ENCODE results near the gene GNG7.
A peak's percentile ranks its signal among the peaks of the same experiment; 100 is the strongest.
"Not testable (repeated sequence)": the region's sequence is repeated elsewhere in the genome, so short reads cannot be mapped to it uniquely, and the experiment has no call there.

The GNG7 gene

DNA sequence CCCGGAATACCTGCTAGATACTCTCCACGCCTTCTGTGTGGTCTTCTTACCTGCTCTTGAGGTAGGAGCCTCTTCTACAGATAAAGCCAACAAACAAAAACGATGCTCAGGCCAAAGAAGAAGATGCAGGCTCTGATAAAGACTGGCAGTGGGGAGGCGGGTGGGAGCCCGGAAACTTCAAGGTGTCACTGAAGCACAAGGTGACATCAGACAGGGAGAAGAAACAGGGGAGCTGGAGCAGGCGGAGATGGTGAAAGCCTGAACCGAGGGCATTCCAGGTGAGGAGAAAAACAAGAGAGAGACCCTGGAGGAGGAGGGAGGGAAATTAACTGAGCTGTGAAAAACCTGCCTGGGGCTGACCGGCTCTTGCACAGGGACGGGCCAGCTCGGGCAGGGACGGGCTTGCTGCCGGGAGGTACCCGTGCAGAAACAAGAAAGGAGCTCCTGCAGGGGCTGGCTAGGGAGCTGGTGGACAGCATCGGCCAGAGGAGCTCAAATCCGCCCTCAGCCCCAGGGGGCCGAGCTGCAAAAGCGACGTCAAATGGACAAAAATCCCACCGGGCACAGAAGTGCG is 19.0 kb downstream of the GNG7 start:
- DNase-seq (ENCODE audit: insufficient read length, low spot score) = no peak
- FAIRE-seq = no peak
- no peak for TF ChIP-seq POLR2A (IDR thresholded peaks at IDR 0.05; ENCODE audit: low read depth, low read length)
- no peak for TF ChIP-seq POLR2AphosphoS5 (IDR thresholded peaks at IDR 0.05; ENCODE audit: low read depth, low read length)
- TF ChIP-seq TAF1 (IDR thresholded peaks at IDR 0.05; ENCODE audit: low read depth, low read length) = no peak
- TF ChIP-seq POU2F2 (IDR thresholded peaks at IDR 0.05; ENCODE audit: low read depth, low read length) = no peak
- TF ChIP-seq PAX5 (IDR thresholded peaks at IDR 0.05; ENCODE audit: insufficient read depth, low read length, severe bottlenecking) = no peak
- no peak for TF ChIP-seq SPI1 (IDR thresholded peaks at IDR 0.05; ENCODE audit: low read depth, low read length)

DNA sequence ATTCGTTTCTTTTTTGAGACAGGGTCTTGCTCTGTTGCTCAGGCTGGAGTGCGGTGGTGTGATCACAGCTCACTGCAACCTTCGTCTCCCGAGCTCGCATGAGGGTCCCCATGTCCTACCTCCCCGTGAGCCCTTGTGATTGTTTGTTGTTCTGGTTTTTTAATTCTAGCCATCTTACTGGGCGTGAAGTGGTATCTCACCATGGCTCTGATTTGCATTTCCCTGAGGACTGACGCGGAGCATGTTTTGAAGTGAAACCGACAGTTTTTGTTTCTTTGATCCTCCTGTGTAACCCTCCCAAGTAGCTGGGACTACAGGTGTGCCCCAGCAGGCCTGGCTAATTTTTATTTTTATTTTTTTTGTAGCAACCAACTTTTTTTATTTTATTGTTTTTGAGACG is 21.7 kb downstream of the GNG7 start:
- peak; percentile 65 for FAIRE-seq

DNA sequence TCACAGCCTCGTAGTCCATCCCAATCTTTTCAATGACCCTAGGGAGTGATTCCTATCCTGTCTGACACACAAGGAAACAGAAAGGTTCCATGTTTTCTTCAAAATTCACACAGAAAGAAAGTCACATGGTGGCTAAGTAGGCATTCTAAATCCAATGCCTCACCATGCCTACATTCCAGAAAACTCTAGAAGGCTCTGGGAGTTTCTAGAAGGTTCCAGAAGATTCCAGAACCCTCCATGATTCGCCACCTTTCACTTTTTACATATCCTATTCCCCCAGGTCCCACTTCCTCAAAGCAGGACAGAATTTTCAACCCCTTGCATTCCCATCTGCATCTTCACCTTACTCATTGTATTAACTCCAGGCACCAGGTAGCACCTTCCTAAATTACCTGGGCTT is 23.1 kb downstream of the GNG7 start:
- DNase-seq (ENCODE audit: insufficient read length, low spot score) = no peak
- FAIRE-seq = peak; percentile 13
- TF ChIP-seq POLR2A (IDR thresholded peaks at IDR 0.05; ENCODE audit: low read depth, low read length) (no peak), POU2F2 (IDR thresholded peaks at IDR 0.05; ENCODE audit: low read depth, low read length) (no peak), TAF1 (IDR thresholded peaks at IDR 0.05; ENCODE audit: low read depth, low read length) (no peak), POLR2AphosphoS5 (IDR thresholded peaks at IDR 0.05; ENCODE audit: low read depth, low read length) (no peak), SPI1 (IDR thresholded peaks at IDR 0.05; ENCODE audit: low read depth, low read length) (no peak), PAX5 (IDR thresholded peaks at IDR 0.05; ENCODE audit: insufficient read depth, low read length, severe bottlenecking) (no peak)

More for the DNA sequence above, 21.7 kb downstream of the GNG7 start:
- no peak for DNase-seq (ENCODE audit: insufficient read length, low spot score)
- no peak for TF ChIP-seq TAF1 (IDR thresholded peaks at IDR 0.05; ENCODE audit: low read depth, low read length)
- peak; percentile 72; the same call in 1 of the 2 replicates for TF ChIP-seq POU2F2 (IDR thresholded peaks at IDR 0.05; ENCODE audit: low read depth, low read length)
- no peak for TF ChIP-seq PAX5 (IDR thresholded peaks at IDR 0.05; ENCODE audit: insufficient read depth, low read length, severe bottlenecking)

DNA sequence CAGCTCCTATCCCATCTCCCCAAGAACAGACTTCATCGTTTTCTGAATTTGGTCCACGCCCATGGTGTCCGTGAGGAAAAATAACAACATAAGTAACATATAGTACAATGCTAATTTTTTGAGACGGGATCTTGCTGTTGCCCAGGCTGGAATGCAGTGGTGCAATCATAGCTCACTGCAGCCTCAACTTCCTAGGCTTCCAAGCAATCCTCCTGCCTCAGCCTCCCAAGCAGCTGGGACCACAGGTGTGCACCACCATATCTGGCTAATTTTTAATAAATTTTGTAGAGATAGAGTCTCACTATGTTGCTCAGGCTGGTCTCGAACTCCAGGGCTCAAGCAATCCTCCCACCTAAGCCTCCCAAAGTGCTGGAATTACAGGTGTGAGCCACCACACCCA is 23.5 kb downstream of the GNG7 start:
- DNase-seq (ENCODE audit: insufficient read length, low spot score); FAIRE-seq: not testable (repeated sequence)

DNA sequence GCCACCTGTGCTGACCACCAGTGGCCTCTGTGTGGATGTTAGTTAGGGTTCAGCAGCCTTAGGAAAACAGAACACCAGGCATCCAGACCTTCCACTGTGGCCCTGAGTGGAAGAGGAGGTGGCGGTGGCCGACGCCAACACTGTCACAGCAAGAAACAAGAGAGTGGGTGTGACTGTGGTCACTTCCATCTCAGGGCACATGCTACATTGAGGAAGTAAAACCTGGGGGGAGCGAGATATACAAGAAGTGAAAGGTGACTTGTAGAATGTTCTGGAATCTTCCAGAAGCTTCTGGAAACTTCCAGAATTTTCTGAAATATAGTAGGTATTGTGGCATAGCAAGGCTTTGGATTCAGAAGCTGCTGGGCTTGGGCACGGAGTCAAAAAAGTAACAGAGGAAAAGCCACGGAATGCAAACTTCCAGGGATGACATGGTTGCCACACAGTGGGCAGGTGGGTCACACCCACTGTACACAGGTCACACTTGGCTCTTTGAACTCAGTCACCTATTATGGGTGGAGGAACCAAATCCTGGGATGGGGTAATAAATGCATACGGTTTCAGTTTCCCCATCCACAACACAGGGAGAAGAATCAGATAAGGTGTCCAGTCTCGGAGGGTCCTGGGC is 24.3 kb downstream of the GNG7 start:
- TF ChIP-seq POLR2AphosphoS5 (IDR thresholded peaks at IDR 0.05; ENCODE audit: low read depth, low read length) (no peak), SPI1 (IDR thresholded peaks at IDR 0.05; ENCODE audit: low read depth, low read length) (peak; percentile 57), TAF1 (IDR thresholded peaks at IDR 0.05; ENCODE audit: low read depth, low read length) (no peak), PAX5 (IDR thresholded peaks at IDR 0.05; ENCODE audit: insufficient read depth, low read length, severe bottlenecking) (no peak), POU2F2 (IDR thresholded peaks at IDR 0.05; ENCODE audit: low read depth, low read length) (0 out of 2 replicates have a peak, but pooled peaks have one; percentile 23)
- peak; percentile 57 for DNase-seq (ENCODE audit: insufficient read length, low spot score)
- FAIRE-seq = peak; percentile 66

DNA sequence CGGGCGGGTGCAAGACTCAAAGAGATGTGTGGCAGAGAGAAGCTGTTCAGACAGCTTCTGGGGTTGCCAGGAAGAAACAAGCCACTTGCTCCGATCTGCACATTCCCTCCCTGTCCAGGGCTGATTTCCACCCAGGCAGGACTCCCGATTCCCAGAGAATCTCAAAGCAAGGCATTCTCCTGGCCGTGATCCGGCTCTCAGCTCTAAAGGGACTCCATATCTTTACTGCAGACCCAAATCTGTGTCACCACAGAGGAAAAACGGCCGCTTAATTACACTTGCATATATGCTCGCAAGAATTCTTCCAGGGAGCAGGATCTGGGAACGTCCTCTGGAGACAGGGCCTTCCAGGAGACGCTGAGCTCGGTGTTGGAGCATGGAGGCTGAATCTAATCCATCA is 25.7 kb downstream of the GNG7 start:
- FAIRE-seq (no peak), DNase-seq (ENCODE audit: insufficient read length, low spot score) (no peak)
- no peak for TF ChIP-seq PAX5 (IDR thresholded peaks at IDR 0.05; ENCODE audit: insufficient read depth, low read length, severe bottlenecking)

DNA sequence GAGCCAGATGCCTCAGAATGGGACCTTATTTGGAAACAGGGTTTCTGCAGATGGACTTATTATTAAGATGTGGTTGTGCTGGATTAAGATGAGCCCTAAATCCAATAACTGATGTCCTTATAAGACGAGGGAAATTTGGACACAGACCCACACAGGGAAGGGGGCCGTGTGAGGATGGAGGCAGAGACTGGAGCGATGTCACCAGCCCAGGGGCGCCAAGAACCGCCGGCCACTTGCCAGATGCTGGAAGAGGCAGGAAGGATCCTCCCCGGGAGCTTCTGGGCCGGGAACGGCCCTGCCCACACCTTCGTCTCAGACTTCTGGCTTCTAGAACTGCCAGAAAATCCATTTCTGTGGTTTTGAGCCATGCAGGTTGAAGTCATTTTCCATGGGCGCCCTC is 26.6 kb downstream of the GNG7 start:
- DNase-seq (ENCODE audit: insufficient read length, low spot score) (no peak), FAIRE-seq (no peak)
- TF ChIP-seq TAF1 (IDR thresholded peaks at IDR 0.05; ENCODE audit: low read depth, low read length) = no peak
- TF ChIP-seq PAX5 (IDR thresholded peaks at IDR 0.05; ENCODE audit: insufficient read depth, low read length, severe bottlenecking) = no peak
- TF ChIP-seq POLR2A (IDR thresholded peaks at IDR 0.05; ENCODE audit: low read depth, low read length) = no peak
- no peak for TF ChIP-seq POU2F2 (IDR thresholded peaks at IDR 0.05; ENCODE audit: low read depth, low read length)
- TF ChIP-seq SPI1 (IDR thresholded peaks at IDR 0.05; ENCODE audit: low read depth, low read length) = no peak
- no peak for TF ChIP-seq POLR2AphosphoS5 (IDR thresholded peaks at IDR 0.05; ENCODE audit: low read depth, low read length)

DNA sequence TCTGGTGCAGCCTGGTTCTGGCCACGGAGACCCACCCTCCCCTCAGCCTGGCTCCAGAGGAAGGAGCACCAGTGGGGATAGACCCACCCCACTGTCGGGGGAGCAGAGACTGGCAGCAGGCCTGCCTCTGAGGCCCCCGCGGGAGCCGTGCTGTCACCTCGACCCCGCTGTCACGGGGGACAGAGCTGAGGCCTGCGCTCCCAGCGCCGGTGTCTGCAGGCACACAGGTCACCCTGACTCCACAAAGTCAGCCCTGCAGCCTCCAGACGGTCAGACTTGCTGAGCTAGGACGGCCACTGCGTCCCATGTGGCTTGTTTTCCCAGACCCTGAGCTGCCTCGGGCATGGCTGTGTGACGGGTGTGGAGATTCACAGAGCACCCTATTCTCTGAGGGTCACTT is 32.3 kb downstream of the GNG7 start:
- no peak for DNase-seq (ENCODE audit: insufficient read length, low spot score)
- no peak for TF ChIP-seq TAF1 (IDR thresholded peaks at IDR 0.05; ENCODE audit: low read depth, low read length)
- no peak for TF ChIP-seq PAX5 (IDR thresholded peaks at IDR 0.05; ENCODE audit: insufficient read depth, low read length, severe bottlenecking)
- TF ChIP-seq POLR2AphosphoS5 (IDR thresholded peaks at IDR 0.05; ENCODE audit: low read depth, low read length) = no peak
- TF ChIP-seq POU2F2 (IDR thresholded peaks at IDR 0.05; ENCODE audit: low read depth, low read length) = no peak
- TF ChIP-seq POLR2A (IDR thresholded peaks at IDR 0.05; ENCODE audit: low read depth, low read length) = no peak
- TF ChIP-seq SPI1 (IDR thresholded peaks at IDR 0.05; ENCODE audit: low read depth, low read length) = no peak
- FAIRE-seq = no peak

DNA sequence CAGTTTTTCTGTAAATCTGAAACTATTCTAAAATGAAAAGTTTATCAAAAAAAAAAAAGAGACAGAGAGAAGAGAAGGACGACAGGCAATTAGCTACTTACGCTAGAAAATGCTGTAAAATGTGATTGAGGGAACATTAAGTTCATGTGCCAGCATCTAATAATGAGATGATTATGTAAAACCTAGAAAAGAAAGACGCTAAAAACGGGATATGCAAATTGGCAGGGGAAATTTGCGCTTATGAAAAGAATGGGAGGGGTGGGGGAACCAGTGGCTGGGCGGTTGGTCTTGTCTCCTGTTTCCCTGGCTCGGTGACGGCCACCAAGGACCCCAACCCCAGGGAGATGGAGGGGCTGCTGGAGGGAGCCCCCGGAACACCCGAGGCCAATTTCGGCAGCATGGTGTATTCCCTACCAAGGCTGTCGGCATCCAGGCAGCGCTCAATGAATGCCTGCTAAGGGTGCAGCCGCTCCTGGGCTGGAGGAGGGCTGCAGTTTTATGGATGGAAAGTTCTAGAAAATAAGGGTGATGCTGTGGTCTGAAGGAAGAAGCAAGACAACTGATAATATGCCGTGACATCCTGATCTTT is 34.2 kb downstream of the GNG7 start:
- DNase-seq (ENCODE audit: insufficient read length, low spot score) (peak; percentile 39), FAIRE-seq (no peak)
- TF ChIP-seq PAX5 (IDR thresholded peaks at IDR 0.05; ENCODE audit: insufficient read depth, low read length, severe bottlenecking) (no peak), SPI1 (IDR thresholded peaks at IDR 0.05; ENCODE audit: low read depth, low read length) (no peak), POU2F2 (IDR thresholded peaks at IDR 0.05; ENCODE audit: low read depth, low read length) (peak; percentile 97)

DNA sequence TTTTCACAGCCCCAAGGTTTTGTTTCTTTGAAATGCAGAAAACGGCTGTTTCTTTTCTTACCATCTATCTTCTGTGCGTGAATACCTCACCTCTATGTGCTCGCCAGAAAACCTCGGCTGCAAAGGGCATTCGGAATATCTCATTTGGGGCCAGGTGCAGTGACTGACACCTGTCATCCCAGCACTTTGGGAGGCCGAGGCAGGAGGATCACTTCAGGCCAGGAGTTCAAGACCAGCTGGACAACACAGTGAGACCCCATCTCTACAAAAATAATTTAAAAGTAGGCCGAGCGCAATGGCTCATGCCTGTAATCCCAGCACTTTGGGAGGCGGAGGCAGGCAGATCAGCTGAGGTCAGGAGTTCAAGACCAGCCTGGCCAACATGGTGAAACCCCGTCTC is 35.1 kb downstream of the GNG7 start:
- not testable (repeated sequence) for FAIRE-seq; DNase-seq (ENCODE audit: insufficient read length, low spot score)

Data from GM12891 (cell line).